Fibroblast of lung (primary cell): ENCODE measurements around the gene STAC. TPM values are rescaled to one million over a fixed set of nuclear protein-coding genes. Genes with fewer than 3 reads are reported as not detected.

Source experiments
- DNase-seq, 2 donors: peaks; one replicate each; pipeline versions ENCODE4 v3.0.0 to v3.0.0-alpha.2; 2010; ENCODE audit warnings: low read depth in 2 of 2
- H2AFZ ChIP-seq: 2 replicates; pipeline ENCODE4 v1.5.1; 2012; ENCODE audit warnings: low read length, control low read depth, inconsistent platforms
- H3K27ac ChIP-seq: 2 replicates; pipeline ENCODE4 v1.5.1; 2011; ENCODE audit warnings: low read length, control low read depth; ENCODE audit not compliant: insufficient read depth
- H3K27me3 ChIP-seq: 2 replicates; pipeline ENCODE4 v1.5.1; 2011; ENCODE audit warnings: mild to moderate bottlenecking, low read length; ENCODE audit not compliant: control insufficient read depth, insufficient read depth
- H3K36me3 ChIP-seq: 2 replicates; pipeline ENCODE4 v1.5.1; 2011; ENCODE audit warnings: low read length; ENCODE audit not compliant: control insufficient read depth, insufficient read depth
- H3K4me1 ChIP-seq: 2 replicates; pipeline ENCODE4 v1.5.1; 2011; ENCODE audit warnings: low read length; ENCODE audit not compliant: control insufficient read depth, insufficient read depth; ENCODE audit errors: extremely low read depth
- H3K4me2 ChIP-seq: 2 replicates; pipeline ENCODE4 v1.5.1; 2011; ENCODE audit warnings: low read length, control low read depth; ENCODE audit not compliant: insufficient read depth; ENCODE audit errors: extremely low read depth
- H3K4me3 ChIP-seq, 4 experiments: fragments of 200-600 bp in 1 of 4; sonication (generic) in 1 of 4; replicated peaks in 1 of 4; 2 replicates each; pipeline ENCODE4 v1.5.1; 2011 to 2016; ENCODE audit warnings: low read length in 4 of 4, low read depth in 3 of 4, mild to moderate bottlenecking in 3 of 4, control low read depth in 2 of 4, inconsistent platforms in 1 of 4, mixed read lengths in 1 of 4; ENCODE audit not compliant: insufficient read depth in 1 of 4; ENCODE audit errors: control extremely low read depth in 1 of 4
- H3K79me2 ChIP-seq: 2 replicates; pipeline ENCODE4 v1.5.1; 2012; ENCODE audit warnings: mild to moderate bottlenecking, low read length, inconsistent platforms; ENCODE audit not compliant: control insufficient read depth, insufficient read depth
- H3K9ac ChIP-seq: 2 replicates; pipeline ENCODE4 v1.5.1; 2011; ENCODE audit warnings: mild to moderate bottlenecking, low read length, control low read depth; ENCODE audit not compliant: insufficient read depth
- H3K9me3 ChIP-seq: 2 replicates; pipeline ENCODE4 v1.5.1; 2012; ENCODE audit warnings: low read depth, low read length; ENCODE audit not compliant: control insufficient read depth, insufficient read depth
- H4K20me1 ChIP-seq: 2 replicates; pipeline ENCODE4 v1.5.1; 2011; ENCODE audit warnings: low read length; ENCODE audit not compliant: control insufficient read depth, insufficient read depth; ENCODE audit errors: extremely low read depth
- EZH2 ChIP-seq: IDR thresholded peaks from 2 replicates; pipeline ENCODE4 v1.5.1; 2012; ENCODE audit warnings: low read length, control low read depth, mild to moderate bottlenecking; ENCODE audit errors: missing control alignments
- polyA plus RNA-seq, 2 donors: library from polyadenylated mRNA; depleted of rRNA in 1 of 2; stranded (reverse) in 1 of 2; unstranded in 1 of 2; fragments of >200 nt; gene quantifications; 2 replicates each; pipeline ENCODE4 v1.2.1, GENCODE V29; 2011 to 2012; ENCODE audit warnings: missing spikeins in 1 of 2
- total RNA-seq: library from RNA; depleted of rRNA; stranded (reverse); fragments of >200 nt; gene quantifications from 2 replicates; pipeline ENCODE4 v1.2.1, GENCODE V29; 2014
- TF ChIP-seq, protein P1 (sequence below), 2 donors: IDR thresholded peaks in 1 of 2; conservative IDR thresholded peaks in 1 of 2; 1 replicate in 1 of 2; 2 replicates in 1 of 2; pipeline ENCODE4 v1.5.1; 2011 to 2012; ENCODE audit warnings: low read length in 2 of 2, control low read depth in 1 of 2, inconsistent platforms in 1 of 2, low read depth in 1 of 2, mild to moderate bottlenecking in 1 of 2

Gene STAC
- total and polyA plus RNA-seq, 2 donors (not counting 1 experiment from before 2014, with no cell fraction given), result 6.8 to 7.4 TPM

DNA sequence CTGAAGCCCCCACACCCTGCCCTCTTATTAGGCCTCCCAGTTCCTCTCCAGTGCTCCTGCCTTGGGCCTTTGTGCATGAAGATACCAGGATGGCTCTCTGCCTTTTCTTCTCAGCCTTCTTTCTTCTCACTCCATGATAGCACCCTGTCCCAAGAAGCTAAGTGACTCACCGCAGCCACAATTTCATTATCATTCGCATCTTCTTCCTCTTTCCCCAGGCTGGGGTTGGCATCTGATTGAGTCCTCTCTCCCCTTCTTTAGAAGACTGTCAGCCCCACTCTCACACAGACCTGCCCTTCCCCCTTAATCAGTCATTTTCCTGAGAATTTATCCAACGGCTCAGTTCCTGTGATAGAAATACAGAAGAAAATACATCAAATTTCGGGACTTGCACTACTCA lies 102.0 kb downstream of the STAC start:
- H3K4me1 ChIP-seq, result peaks cover 7% of the 10 kb centered on the region
- no peak for DNase-seq
- no peaks in the 10 kb centered on the region for H3K36me3 ChIP-seq
- H3K4me3 ChIP-seq, result no peak overlapping the region
- H3K27ac ChIP-seq, result no peak overlapping the region
- no peak overlapping the region for H2AFZ ChIP-seq
- H3K9ac ChIP-seq, result no peak overlapping the region
- TF ChIP-seq EZH2, result no peak
- TF ChIP-seq, protein P1, sequence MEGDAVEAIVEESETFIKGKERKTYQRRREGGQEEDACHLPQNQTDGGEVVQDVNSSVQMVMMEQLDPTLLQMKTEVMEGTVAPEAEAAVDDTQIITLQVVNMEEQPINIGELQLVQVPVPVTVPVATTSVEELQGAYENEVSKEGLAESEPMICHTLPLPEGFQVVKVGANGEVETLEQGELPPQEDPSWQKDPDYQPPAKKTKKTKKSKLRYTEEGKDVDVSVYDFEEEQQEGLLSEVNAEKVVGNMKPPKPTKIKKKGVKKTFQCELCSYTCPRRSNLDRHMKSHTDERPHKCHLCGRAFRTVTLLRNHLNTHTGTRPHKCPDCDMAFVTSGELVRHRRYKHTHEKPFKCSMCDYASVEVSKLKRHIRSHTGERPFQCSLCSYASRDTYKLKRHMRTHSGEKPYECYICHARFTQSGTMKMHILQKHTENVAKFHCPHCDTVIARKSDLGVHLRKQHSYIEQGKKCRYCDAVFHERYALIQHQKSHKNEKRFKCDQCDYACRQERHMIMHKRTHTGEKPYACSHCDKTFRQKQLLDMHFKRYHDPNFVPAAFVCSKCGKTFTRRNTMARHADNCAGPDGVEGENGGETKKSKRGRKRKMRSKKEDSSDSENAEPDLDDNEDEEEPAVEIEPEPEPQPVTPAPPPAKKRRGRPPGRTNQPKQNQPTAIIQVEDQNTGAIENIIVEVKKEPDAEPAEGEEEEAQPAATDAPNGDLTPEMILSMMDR (conservative IDR thresholded peaks at IDR 0.05 in 1 of 2, IDR thresholded peaks at IDR 0.05 in 1 of 2; ENCODE audit: low read depth in 1 of 2, low read length in 2 of 2), result no peak
- H3K79me2 ChIP-seq, result no peaks in the 10 kb centered on the region
- no peaks in the 10 kb centered on the region for H3K27me3 ChIP-seq
- H3K9me3 ChIP-seq, result no peaks in the 10 kb centered on the region
- H3K4me2 ChIP-seq, result no peak overlapping the region
- H4K20me1 ChIP-seq, result no peaks in the 10 kb centered on the region

DNA sequence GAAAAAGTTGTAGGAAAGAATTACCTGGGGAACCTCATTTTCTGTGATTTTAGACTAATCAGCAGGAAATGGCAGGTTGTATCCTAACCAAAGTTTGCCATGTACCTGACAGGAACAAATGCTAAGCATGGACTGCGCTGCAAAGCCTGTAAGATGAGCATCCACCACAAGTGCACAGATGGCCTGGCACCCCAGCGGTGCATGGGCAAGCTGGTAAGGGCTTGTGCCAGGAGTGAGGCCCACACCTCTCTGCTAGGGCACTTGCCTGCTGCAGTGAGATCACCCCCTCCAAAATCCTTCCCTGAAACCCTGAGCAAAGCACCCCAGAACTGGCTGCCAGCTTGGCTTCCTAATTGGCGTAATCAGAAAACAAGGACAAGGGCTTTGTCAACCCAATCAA lies 102.6 kb downstream of the STAC start:
- Histone ChIP-seq H3K9me3 (no peaks in the 10 kb centered on the region), H3K9ac (no peak overlapping the region), H3K79me2 (no peaks in the 10 kb centered on the region), H2AFZ (no peak overlapping the region), H3K27me3 (no peaks in the 10 kb centered on the region), H3K4me1 (peaks cover 2% of the 10 kb centered on the region), H3K27ac (no peak overlapping the region), H4K20me1 (no peaks in the 10 kb centered on the region), H3K4me3 (no peak overlapping the region), H3K36me3 (no peaks in the 10 kb centered on the region), H3K4me2 (no peak overlapping the region)
- no peak for TF ChIP-seq EZH2
- TF ChIP-seq, protein P1 (conservative IDR thresholded peaks at IDR 0.05 in 1 of 2, IDR thresholded peaks at IDR 0.05 in 1 of 2; ENCODE audit: low read depth in 1 of 2, low read length in 2 of 2), result no peak
- no peak for DNase-seq

DNA sequence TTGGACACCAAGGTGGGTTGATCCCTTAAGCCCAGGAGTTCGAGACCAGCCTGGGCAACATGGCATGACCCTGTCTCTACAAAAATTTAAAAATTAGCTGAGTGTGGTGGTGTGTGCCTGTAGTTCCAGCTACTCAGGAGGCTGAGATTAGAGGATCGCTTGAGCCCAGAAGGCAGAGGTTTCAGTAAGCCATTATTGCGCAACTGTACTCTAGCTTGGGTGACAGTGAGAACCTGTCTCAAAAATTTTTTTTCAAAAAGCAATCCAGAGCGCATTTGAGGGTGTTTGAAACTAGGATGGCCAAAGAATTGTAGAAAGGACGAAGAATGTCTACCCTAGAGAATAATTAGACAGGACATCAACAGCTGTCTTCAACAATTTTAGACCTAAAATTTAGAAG lies 103.4 kb downstream of the STAC start:
- H2AFZ ChIP-seq, result no peak overlapping the region
- H3K27me3 ChIP-seq, result no peaks in the 10 kb centered on the region
- H3K27ac ChIP-seq, result no peak overlapping the region
- no peak overlapping the region for H3K4me2 ChIP-seq
- H3K9me3 ChIP-seq, result no peaks in the 10 kb centered on the region
- H3K9ac ChIP-seq, result no peak overlapping the region
- no peaks in the 10 kb centered on the region for H4K20me1 ChIP-seq
- DNase-seq, result no peak
- H3K79me2 ChIP-seq, result no peaks in the 10 kb centered on the region
- TF ChIP-seq EZH2, result no peak
- TF ChIP-seq, protein P1 (conservative IDR thresholded peaks at IDR 0.05 in 1 of 2, IDR thresholded peaks at IDR 0.05 in 1 of 2; ENCODE audit: low read depth in 1 of 2, low read length in 2 of 2), result no peak
- no peaks in the 10 kb centered on the region for H3K36me3 ChIP-seq
- H3K4me1 ChIP-seq, result no peaks in the 10 kb centered on the region
- no peak overlapping the region for H3K4me3 ChIP-seq
